Measurements from ENCODE around the gene MAP1LC3A.
A peak's percentile ranks its signal among the peaks of the same experiment; 100 is the strongest.

The MAP1LC3A gene

DNA sequence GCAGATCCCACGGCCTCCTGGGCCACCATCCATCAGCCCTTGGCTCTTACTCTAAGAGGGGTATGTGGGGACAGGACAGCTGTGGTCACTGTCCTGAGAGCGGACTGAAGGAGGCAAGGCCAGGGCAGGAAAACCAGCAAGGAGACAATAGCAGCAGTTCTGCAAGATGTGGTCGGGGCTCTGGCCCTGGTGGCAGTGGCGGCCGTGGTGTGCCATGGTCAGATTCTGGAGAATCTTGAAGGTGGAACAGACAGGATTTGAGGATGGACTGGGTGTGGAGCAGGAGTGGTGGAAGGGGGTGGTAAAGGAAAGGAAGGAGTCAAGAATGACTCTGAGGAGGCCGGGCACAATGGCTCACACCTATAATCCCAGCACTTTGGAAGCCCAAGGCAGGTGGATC lies 5.9 kb upstream of the MAP1LC3A start:
- DNase-seq = no peak

DNA sequence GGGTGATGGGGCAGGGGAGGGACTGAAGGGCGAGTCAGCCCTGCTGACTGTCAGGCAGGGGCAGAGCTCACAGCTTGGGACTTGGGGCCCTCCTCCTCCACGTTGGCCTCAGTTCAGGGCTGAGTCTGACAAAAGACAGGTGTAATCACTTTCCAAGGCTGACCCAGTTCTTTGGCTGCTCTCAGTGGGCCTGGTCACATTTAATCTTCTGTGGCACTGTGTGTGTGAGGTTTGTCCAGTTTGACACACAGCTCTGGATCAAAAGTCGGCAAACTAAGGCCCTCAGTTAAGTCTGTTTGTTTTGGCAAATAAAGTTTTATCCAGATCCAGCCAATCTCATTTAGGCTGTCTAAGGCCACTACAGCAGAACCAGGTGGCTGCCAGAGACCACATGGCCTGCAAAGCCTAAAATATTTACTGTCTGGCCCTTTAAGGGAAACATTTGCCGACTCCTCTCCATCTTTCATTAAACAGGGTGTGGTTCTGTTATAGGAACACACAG lies 5.1 kb upstream of the MAP1LC3A start:
- no peak for DNase-seq

GRCh38 chr20:34557936-34558319 lies 590 bp upstream of the MAP1LC3A start:
- DNase-seq = no peak

DNA sequence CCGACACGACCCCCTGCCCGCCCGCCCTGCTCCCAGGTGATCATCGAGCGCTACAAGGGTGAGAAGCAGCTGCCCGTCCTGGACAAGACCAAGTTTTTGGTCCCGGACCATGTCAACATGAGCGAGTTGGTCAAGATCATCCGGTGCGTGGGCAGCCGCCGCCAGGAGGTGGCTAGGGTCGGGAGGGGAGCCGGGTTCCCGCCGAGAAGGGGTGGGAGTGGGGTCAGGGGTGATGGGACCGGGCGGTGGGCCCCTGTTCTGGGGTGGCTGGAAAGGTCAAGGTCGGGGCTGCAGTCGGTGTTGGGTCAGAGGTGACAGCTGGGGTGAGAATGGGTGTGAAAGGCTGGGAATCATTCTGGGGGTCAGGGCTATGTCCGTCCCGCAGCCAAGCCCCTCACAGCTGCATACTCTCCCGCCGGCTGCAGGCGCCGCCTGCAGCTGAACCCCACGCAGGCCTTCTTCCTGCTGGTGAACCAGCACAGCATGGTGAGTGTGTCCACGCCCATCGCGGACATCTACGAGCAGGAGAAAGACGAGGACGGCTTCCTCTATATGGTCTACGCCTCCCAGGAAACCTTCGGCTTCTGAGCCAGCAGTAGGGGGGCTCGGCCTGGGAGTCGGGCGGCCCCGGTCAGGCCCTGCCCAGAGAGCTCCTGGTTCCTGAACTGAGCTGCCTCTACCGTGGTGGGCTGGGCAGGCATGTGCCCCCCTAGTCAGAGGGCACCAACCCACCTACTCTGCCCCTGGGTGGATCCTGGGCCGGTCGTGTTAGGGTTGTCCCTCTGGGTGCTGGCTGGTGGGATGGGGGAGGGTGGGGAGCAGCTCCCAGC lies 1.0 kb downstream of the MAP1LC3A start:
- no peak for DNase-seq

DNA sequence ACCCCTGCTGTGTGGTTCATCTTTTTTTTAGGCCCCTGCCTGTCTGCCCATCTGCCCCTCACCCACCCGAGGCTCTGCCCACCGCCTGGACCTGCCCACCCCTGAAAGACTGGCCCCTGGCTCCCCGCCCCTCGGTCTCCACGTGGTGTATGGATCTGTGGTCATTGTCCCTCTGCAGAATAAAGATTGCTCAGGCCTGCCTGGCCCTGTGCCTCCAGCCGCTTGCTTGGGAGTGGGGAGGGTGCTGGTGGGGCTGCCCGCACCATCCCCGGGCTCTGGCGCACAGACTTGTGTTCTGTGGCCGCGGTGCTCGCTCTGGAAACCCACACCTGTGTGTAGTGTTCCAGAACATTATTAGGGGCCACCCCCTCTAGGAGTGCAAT lies 1.6 kb downstream of the MAP1LC3A start:
- DNase-seq = no peak

DNA sequence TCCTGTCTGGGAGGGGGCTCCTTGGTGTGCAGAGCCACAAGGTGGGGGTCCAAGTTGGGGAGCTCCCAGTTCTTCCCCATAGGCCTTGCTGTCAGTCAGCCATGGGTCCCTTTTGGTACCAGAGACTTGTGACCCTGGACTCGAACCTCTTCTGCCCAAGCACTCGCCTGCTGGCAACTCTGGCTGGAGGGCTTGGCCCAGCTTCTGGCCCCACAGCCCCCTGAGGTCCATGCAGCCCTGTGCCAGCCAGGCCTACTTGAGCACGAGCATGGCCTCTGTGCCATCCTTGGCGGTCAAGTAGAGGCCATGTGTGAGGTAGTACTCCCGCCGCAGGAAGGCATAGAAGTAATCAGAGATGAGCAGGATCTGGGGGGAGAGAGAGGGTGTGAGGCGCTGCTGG lies 2.1 kb downstream of the MAP1LC3A start:
- DNase-seq = no peak

DNA sequence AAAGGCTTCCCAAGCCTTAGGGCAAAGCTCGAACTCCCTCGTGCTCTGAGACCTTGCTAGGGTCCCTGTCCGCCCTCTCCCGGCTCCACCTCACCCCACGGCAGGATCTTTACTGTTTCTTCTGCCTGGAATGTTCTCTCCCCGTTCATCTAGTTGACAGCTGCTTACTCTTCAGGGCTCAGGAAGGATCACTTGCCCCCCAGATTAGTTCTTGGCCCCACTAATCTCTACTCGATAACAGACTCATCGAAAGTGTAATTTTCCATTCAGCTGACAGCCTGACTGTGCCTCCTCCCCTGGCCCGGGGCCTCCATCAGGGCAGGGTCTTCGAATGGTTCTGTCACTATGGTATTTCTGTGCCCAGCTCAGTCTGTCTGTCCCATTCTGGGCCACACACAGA lies 3.1 kb downstream of the MAP1LC3A start:
- DNase-seq = no peak

DNA sequence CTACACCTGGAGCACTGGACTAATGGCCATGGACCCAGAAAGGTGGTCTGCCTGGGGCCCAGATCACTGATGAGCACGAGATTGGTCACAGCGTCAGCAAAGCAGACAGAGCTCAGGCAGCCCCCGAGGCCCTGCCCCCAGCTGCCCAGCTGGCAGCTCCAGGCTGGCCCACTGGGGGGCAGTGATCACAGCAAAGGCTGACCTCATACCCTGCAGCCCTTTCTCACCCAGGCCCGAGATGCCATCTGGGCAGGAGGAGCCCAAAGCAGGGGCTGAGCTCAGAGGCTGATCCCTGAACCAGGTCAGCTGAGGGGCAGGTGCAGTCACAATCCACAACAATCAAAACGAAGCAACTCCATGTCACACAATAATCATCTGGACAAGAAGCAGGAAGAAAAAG lies 4.1 kb downstream of the MAP1LC3A start:
- no peak for DNase-seq

DNA sequence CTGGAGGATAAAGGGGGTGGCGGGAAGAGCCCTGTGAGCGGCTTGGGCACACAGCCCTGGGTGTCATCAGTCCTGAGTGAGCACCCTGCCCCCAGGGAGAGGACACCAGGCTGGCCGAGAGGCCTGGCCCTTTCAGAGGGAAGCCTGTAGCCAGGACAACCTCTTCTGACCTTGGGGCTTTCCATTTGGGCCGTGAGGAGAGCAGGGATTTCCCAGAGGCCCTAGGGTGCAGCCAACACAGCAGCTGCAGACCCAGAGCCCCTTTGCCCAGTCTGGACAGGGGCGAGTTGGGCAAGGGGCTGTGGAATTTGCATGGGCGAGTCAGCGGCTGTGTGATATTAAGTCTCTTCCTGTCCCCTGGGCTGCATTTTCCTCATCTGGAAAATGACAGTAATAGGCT lies 6.3 kb downstream of the MAP1LC3A start:
- DNase-seq = no peak

GRCh38 chr20:34566978-34567891 lies 8.7 kb downstream of the MAP1LC3A start:
- no peak for DNase-seq

- no peak for DNase-seq
Observed at GRCh38 chr20:34567892-34568865, 9.7 kb downstream of the MAP1LC3A start.

DNA sequence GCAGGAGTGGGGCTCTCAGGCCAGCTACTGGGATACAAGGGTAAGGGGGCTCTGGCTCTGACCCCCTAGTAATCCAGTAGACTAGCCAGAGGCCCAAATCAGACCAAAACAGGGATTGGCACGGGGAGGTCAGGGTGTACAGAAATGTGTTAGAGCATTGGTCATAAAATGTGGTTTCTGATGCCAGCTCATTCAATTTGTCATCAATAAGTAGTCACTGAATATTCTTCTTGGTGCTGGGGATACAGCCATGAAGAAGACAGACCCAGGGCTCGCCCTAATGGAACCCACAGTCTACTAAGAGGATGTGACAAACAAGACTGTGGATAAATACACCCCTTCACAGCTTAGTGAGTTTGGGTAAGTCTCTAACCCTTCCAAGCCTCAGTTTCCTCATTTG lies 11.1 kb downstream of the MAP1LC3A start:
- DNase-seq = no peak

DNA sequence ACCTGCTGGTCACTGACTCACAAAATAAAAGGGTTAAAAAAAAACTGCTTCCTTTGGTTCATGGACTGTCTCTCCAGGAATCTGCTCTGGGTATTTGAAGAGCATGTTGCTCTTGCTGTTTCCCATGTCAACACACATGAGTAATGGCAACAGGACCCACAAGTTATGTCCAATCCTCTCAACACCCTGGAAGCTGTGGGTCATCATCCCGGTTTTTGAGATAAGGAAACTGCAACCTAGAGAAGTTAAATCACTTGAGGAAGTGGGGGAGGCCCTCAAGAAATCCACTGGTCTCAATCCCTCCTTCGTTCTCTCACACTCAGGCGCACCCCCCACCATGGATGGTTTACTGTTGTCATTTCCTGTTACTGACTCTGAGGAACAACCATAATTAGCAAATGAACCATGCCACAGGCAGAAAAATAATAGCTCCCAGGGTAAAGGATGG lies 12.4 kb downstream of the MAP1LC3A start:
- DNase-seq = peak; percentile 66

- DNase-seq = no peak
Observed at GRCh38 chr20:34571753-34572152, 13.2 kb downstream of the MAP1LC3A start.

GRCh38 chr20:34573541-34574300 lies 15.2 kb downstream of the MAP1LC3A start:
- no peak for DNase-seq

DNA sequence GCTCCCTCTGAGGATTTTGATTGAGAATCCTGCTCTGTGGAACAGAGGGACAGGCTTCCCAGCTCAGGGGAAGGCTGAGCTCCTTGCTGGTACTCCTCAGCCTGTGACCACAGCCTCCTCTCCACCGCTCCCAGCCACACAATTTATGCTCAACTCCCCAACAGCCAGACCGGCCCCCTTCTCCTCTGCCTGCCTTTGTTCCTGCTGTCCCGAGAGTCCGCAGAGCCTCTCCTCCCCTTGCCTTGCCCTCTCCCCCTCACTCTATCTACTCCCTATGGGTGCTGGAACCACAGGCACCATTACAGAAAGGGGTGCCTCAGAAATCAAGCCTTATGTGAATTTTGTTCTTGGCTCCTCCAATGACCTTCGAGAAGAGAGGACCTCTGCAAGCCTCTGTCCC lies 15.9 kb downstream of the MAP1LC3A start:
- no peak for DNase-seq

- DNase-seq = no peak
Observed at GRCh38 chr20:34574861-34575260, 16.3 kb downstream of the MAP1LC3A start.

DNA sequence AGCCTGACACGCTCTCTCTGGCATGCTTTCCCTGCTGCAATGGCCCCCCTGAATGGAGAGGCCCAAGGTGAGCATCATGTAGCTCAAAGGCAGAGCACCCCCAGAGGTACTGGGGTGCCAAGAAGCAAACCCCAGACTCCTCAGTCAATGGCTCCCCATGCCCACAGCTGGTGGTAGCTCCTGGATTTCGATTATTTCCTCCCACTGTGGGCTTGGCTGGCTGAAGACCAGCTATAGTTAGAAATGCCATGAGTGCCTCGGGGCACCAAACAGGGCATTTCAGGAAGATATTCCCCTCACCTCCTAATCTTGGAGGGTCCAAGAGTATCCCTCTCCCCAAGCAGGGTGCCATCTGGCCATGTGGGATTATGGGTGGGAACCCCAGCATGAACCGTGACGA lies 16.8 kb downstream of the MAP1LC3A start:
- DNase-seq = no peak

DNA sequence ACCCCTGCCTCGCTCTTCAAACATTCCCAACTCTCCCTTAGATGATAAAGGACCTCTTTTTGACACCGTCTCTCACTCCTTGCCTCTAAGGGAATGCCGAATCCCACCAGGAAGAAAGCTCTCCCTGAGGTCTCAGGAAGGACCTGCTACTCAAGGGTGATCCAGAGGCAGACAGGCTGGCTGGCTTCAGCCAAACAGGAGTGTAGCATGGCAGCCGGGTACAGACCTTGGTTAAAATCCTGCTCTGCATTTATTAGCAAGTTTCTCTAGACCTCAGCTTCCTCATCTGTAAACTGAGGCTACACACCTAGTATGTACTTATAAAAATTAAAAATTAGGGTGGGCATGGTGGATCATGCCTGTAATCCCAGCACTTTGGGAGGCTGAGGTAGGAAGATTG lies 17.2 kb downstream of the MAP1LC3A start:
- no peak for DNase-seq

- DNase-seq = no peak
Observed at GRCh38 chr20:34577061-34577460, 18.5 kb downstream of the MAP1LC3A start.

DNA sequence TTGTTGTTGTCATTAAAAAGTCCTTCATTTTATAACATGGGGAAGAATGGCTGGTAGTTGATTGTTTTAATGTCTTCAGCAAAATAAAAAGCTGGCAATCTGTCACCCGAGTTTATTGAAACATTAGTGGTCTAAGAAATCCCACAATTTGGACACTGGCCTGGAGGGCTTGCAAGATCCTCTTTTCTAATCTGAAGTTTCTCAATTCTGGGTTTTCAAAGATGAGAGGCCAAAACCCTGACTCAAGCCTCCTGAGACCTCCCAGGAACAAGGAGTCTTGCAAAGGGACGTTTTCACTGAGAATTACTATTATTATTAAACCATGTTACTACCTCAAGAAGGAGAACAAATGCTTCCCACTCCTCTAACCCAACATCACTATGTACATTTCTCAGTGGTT lies 19.5 kb downstream of the MAP1LC3A start:
- peak; percentile 40 for DNase-seq

GRCh38 chr20:34578521-34578920 lies 20.0 kb downstream of the MAP1LC3A start:
- DNase-seq = no peak
